GM19468 (cell line): Measurements from ENCODE around the gene CD82.

Source experiments
- ATAC-seq: cut with Tn5 transposase; IDR thresholded peaks from one replicate; pipeline ENCODE4 v1.9.1; 2021; ENCODE audit warnings: mild to moderate bottlenecking, moderate library complexity, moderate number of reproducible peaks; ENCODE audit not compliant: unreplicated experiment; ENCODE audit errors: extremely low read depth

The CD82 gene

GRCh38 chr11:44596525-44597276 lies 31.2 kb downstream of the CD82 start:
- ATAC-seq = peak; percentile 11

- ATAC-seq = no peak
Observed at GRCh38 chr11:44597358-44598012, 32.0 kb downstream of the CD82 start.

GRCh38 chr11:44598831-44599230 lies 33.4 kb downstream of the CD82 start:
- no peak for ATAC-seq

GRCh38 chr11:44600261-44600660 lies 34.8 kb downstream of the CD82 start:
- ATAC-seq = no peak

GRCh38 chr11:44600839-44601383 lies 35.4 kb downstream of the CD82 start:
- ATAC-seq = peak; percentile 21

- ATAC-seq = no peak
Observed at GRCh38 chr11:44601471-44602370, 36.3 kb downstream of the CD82 start.

GRCh38 chr11:44602891-44603310 lies 37.4 kb downstream of the CD82 start:
- no peak for ATAC-seq

- ATAC-seq = no peak
Observed at GRCh38 chr11:44604171-44604581, 38.7 kb downstream of the CD82 start.

GRCh38 chr11:44605068-44605708 lies 39.7 kb downstream of the CD82 start:
- no peak for ATAC-seq

GRCh38 chr11:44605965-44606364 lies 40.5 kb downstream of the CD82 start:
- ATAC-seq = no peak

- no peak for ATAC-seq
Observed at GRCh38 chr11:44606472-44606871, 41.0 kb downstream of the CD82 start.

GRCh38 chr11:44607319-44607962 lies 42.0 kb downstream of the CD82 start:
- ATAC-seq = no peak

GRCh38 chr11:44607987-44608386 lies 42.5 kb downstream of the CD82 start:
- no peak for ATAC-seq

GRCh38 chr11:44608651-44608990 lies 43.2 kb downstream of the CD82 start:
- ATAC-seq = no peak

GRCh38 chr11:44608991-44609782 lies 43.7 kb downstream of the CD82 start:
- peak; percentile 38 for ATAC-seq

GRCh38 chr11:44609783-44610155 lies 44.3 kb downstream of the CD82 start:
- ATAC-seq = no peak

GRCh38 chr11:44610186-44610955 lies 44.9 kb downstream of the CD82 start:
- ATAC-seq = no peak

GRCh38 chr11:44611088-44611487 lies 45.6 kb downstream of the CD82 start:
- ATAC-seq = no peak
